Measurements from ENCODE around the gene ADCY2.

DNA sequence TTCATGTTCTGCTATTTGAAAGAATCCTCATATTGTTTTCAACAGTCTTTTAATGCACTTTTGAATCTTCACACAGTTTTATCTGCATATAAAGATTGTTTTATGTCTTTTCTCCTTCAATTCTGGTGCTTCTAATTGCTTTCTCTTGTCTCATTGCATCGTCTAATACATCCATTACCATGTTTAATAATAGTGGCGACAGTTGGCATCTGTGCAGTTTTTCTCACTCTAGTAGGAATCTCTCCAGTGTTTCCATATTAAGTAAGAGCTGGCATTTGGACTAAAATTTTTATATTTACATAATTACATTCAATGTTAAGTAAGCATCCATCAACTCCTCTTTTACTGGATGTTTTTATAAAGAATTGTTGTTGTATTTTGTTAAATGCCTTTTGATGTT lies 49.9 kb downstream of the ADCY2 start:
- TF ChIP-seq, protein P1, sequence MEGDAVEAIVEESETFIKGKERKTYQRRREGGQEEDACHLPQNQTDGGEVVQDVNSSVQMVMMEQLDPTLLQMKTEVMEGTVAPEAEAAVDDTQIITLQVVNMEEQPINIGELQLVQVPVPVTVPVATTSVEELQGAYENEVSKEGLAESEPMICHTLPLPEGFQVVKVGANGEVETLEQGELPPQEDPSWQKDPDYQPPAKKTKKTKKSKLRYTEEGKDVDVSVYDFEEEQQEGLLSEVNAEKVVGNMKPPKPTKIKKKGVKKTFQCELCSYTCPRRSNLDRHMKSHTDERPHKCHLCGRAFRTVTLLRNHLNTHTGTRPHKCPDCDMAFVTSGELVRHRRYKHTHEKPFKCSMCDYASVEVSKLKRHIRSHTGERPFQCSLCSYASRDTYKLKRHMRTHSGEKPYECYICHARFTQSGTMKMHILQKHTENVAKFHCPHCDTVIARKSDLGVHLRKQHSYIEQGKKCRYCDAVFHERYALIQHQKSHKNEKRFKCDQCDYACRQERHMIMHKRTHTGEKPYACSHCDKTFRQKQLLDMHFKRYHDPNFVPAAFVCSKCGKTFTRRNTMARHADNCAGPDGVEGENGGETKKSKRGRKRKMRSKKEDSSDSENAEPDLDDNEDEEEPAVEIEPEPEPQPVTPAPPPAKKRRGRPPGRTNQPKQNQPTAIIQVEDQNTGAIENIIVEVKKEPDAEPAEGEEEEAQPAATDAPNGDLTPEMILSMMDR (IDR thresholded peaks at IDR 0.05): no peak
- TF ChIP-seq POLR2A (IDR thresholded peaks at IDR 0.05): no peak
- TF ChIP-seq POLR2AphosphoS5 (IDR thresholded peaks at IDR 0.05): no peak

Measured in prostate gland (tissue), 2 donors.